Caco-2 (cell line): ENCODE measurements around the gene MAML2. TPM values are rescaled to one million over a fixed set of nuclear protein-coding genes. Genes with fewer than 3 reads are reported as not detected.

Source experiments
- BruUV-seq: library from RNA; stranded (reverse); fragments of 400-500 nt; replicated peaks from 2 replicates; lab custom pipeline; 2021; lab: Mats Ljungman, UMichigan
- CTCF ChIA-PET: fragments of 300-600 bp; sonication (Branson Sonifier 250); formaldehyde crosslinking; loops from one replicate; lab custom pipeline; 2022; ENCODE audit warnings: antibody characterized with exemption; lab: Charles Lee
- POLR2A ChIA-PET: fragments of 300-600 bp; sonication (Branson Sonifier 250); formaldehyde crosslinking; loops from one replicate; lab custom pipeline; 2022; ENCODE audit warnings: antibody characterized with exemption; lab: Charles Lee
- DNase-seq, 2 experiments: peaks; one replicate each; pipeline versions ENCODE4 v3.0.0 to v3.0.0-alpha.2; 2020 to 2022
- H3K27me3 ChIP-seq: replicated peaks from 2 replicates; pipeline ENCODE4 v1.6.0; 2011; ENCODE audit warnings: low read length; ENCODE audit not compliant: control insufficient read depth, insufficient read depth
- H3K36me3 ChIP-seq: 2 replicates; pipeline ENCODE4 v1.5.1; 2011; ENCODE audit warnings: low read length; ENCODE audit not compliant: control insufficient read depth, insufficient read depth
- H3K4me1 ChIP-seq: fragments of 250-450 bp; sonication (Bioruptor Pico); 2 replicates; pipeline ENCODE4 v1.5.1; 2020; ENCODE audit warnings: mild to moderate bottlenecking
- H3K4me3 ChIP-seq: 2 replicates; pipeline ENCODE4 v1.5.1; 2011; ENCODE audit warnings: low read depth, mild to moderate bottlenecking, control low read depth, low read length
- H3K9me3 ChIP-seq: fragments of 250-450 bp; sonication (Bioruptor Pico); 2 replicates; pipeline ENCODE4 v1.5.1; 2020; ENCODE audit warnings: mild to moderate bottlenecking, moderate library complexity
- H3K27ac Mint-ChIP-seq: one replicate; pipeline ENCODE4 v1.8.0; 2022; ENCODE audit warnings: mixed read lengths; ENCODE audit not compliant: unreplicated experiment
- H3K27me3 Mint-ChIP-seq: one replicate; pipeline ENCODE4 v1.8.0; 2022; ENCODE audit warnings: mixed read lengths; ENCODE audit not compliant: insufficient read depth, unreplicated experiment
- H3K36me3 Mint-ChIP-seq: one replicate; pipeline ENCODE4 v1.8.0; 2022; ENCODE audit warnings: mild to moderate bottlenecking, mixed read lengths; ENCODE audit not compliant: insufficient read depth, unreplicated experiment
- H3K4me1 Mint-ChIP-seq: one replicate; pipeline ENCODE4 v1.8.0; 2022; ENCODE audit warnings: low read depth, mixed read lengths; ENCODE audit not compliant: unreplicated experiment
- H3K4me3 Mint-ChIP-seq: one replicate; pipeline ENCODE4 v1.8.0; 2022; ENCODE audit warnings: mild to moderate bottlenecking, moderate library complexity, mixed read lengths; ENCODE audit not compliant: unreplicated experiment
- H3K9me3 Mint-ChIP-seq: one replicate; pipeline ENCODE4 v1.8.0; 2022; ENCODE audit warnings: mixed read lengths; ENCODE audit not compliant: unreplicated experiment
- intact Hi-C: fragments of 100-400 bp; cut with micrococcal nuclease; formaldehyde crosslinking; loops from one replicate; pipeline ENCODE4 v1.10.0; 2022; ENCODE audit not compliant: unreplicated experiment
- total RNA-seq: library from RNA; stranded (reverse); gene quantifications from 2 replicates; pipeline ENCODE4 v1.2.3, GENCODE V29; 2022
- TF ChIP-seq, protein P1 (sequence below), 2 experiments: fragments of 200-600 bp in 1 of 2; IDR thresholded peaks; 1 replicate in 1 of 2; 2 replicates in 1 of 2; pipeline versions ENCODE4 v1.5.1 to v1.8.0; 2011 to 2022; ENCODE audit warnings: antibody characterized with exemption in 1 of 2, control low read depth in 1 of 2, inconsistent platforms in 1 of 2, low read depth in 1 of 2, low read length in 1 of 2, mild to moderate bottlenecking in 1 of 2, moderate library complexity in 1 of 2; ENCODE audit not compliant: insufficient read depth in 1 of 2, severe bottlenecking in 1 of 2, unreplicated experiment in 1 of 2

MAML2 gene
- total RNA-seq, 1 experiment from 2014 or later: 11.5 TPM

DNA sequence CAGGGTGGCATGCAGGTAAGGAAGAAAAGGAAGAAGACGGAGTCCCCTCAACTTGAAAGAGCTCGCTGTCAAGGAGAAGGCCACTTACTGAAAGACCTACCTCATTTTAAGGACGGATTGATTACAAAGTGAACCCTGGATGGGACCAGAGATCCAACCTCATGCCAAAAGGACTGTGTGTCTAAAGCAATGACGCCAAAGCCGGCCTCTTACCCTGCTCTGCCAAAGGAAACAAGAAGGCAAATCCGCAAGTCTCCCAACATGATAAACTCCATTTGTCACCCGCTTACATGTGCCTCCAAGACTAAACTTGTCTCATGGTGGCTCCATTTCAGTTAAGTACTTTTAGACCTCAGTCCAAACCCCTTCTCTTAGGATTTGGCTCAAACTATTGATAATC lies 270.4 kb downstream of the MAML2 start:
- no peaks in the 10 kb centered on the region for H3K36me3 ChIP-seq
- CTCF ChIA-PET: interaction anchor here (0.6 to 0.8 kb wide), 2 partner anchors 239 to 270 kb away, joined by 3 read pairs; partner anchors contain the start of gene MAML2
- TF ChIP-seq, protein P1, sequence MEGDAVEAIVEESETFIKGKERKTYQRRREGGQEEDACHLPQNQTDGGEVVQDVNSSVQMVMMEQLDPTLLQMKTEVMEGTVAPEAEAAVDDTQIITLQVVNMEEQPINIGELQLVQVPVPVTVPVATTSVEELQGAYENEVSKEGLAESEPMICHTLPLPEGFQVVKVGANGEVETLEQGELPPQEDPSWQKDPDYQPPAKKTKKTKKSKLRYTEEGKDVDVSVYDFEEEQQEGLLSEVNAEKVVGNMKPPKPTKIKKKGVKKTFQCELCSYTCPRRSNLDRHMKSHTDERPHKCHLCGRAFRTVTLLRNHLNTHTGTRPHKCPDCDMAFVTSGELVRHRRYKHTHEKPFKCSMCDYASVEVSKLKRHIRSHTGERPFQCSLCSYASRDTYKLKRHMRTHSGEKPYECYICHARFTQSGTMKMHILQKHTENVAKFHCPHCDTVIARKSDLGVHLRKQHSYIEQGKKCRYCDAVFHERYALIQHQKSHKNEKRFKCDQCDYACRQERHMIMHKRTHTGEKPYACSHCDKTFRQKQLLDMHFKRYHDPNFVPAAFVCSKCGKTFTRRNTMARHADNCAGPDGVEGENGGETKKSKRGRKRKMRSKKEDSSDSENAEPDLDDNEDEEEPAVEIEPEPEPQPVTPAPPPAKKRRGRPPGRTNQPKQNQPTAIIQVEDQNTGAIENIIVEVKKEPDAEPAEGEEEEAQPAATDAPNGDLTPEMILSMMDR (IDR thresholded peaks at IDR 0.05; ENCODE audit: insufficient read depth in 1 of 2, low read depth in 1 of 2, low read length in 1 of 2, severe bottlenecking in 1 of 2, unreplicated experiment in 1 of 2): no peak
- no peak overlapping the region for H3K27ac Mint-ChIP-seq
- intact Hi-C loops: no loop called here
- no peaks in the 10 kb centered on the region for H3K27me3 Mint-ChIP-seq
- H3K4me1 ChIP-seq: peaks cover 15% of the 10 kb centered on the region
- H3K27me3 ChIP-seq: no peaks in the 10 kb centered on the region
- H3K36me3 Mint-ChIP-seq: no peaks in the 10 kb centered on the region
- H3K4me3 Mint-ChIP-seq: no peak overlapping the region
- H3K4me3 ChIP-seq: no peak overlapping the region
- no TSS peak for BruUV-seq
- peaks cover 19% of the 10 kb centered on the region for H3K4me1 Mint-ChIP-seq
- no peaks in the 10 kb centered on the region for H3K9me3 Mint-ChIP-seq
- POLR2A ChIA-PET: no interaction called here
- DNase-seq: no peak
- H3K9me3 ChIP-seq: no peaks in the 10 kb centered on the region

DNA sequence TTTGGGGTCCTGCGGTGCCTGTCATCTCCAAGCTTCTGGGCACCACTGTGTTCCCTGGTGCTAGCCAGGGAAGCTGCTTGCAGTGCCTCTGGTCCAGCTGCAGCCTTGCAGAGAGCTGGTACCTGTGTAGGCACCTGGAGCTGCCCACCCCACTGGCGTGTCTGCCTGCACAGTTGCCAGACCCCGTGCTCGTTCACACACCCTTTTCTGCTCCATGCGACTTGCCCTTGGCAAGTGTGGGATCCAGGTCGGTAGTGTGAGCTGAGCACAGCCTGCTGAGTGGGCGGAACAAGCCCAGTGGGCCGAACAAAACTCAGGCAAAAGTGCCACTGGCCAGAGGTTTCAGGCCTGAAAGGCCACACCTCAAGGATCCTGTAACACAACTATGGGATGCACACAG lies 272.5 kb downstream of the MAML2 start:
- Mint-ChIP-seq H3K27ac (no peak overlapping the region), H3K9me3 (no peaks in the 10 kb centered on the region), H3K4me1 (peaks cover 30% of the 10 kb centered on the region), H3K36me3 (no peaks in the 10 kb centered on the region), H3K4me3 (no peak overlapping the region), H3K27me3 (no peaks in the 10 kb centered on the region)
- DNase-seq: no peak
- ChIA-PET POLR2A (no interaction called here), CTCF (interaction anchor here (0.9 kb wide), 1 partner anchor 273 kb away, joined by 3 read pairs; the partner anchor contains the start of gene MAML2)
- Histone ChIP-seq H3K4me1 (peaks cover 16% of the 10 kb centered on the region), H3K36me3 (no peaks in the 10 kb centered on the region), H3K9me3 (no peaks in the 10 kb centered on the region), H3K4me3 (no peak overlapping the region), H3K27me3 (no peaks in the 10 kb centered on the region)
- no TSS peak for BruUV-seq
- TF ChIP-seq, protein P1 (IDR thresholded peaks at IDR 0.05; ENCODE audit: insufficient read depth in 1 of 2, low read depth in 1 of 2, low read length in 1 of 2, severe bottlenecking in 1 of 2, unreplicated experiment in 1 of 2): no peak
- intact Hi-C loops: no loop called here

DNA sequence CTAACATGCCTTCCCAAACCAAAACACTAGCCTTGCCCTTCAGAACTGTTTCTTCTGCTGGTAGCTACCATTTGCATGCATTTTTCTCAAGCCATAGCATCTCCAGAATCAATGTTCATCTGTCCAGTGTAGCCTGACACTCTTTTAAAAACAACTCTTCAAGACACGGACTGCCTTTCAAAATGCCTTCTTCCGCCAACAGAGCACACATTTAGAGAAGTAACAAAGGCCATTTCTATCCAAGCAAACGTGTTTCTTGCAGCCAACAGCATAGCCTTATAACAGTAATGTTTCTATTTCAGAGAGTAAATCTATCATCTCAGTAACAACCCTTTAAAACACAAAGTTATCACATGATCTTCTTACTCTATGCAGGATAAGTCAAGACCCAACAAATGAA lies 275.8 kb downstream of the MAML2 start:
- no peaks in the 10 kb centered on the region for H3K9me3 ChIP-seq
- H3K27me3 Mint-ChIP-seq: no peaks in the 10 kb centered on the region
- no peaks in the 10 kb centered on the region for H3K9me3 Mint-ChIP-seq
- ChIA-PET CTCF (interaction anchor here (1.0 kb wide), 1 partner anchor 276 kb away, joined by 4 read pairs; the partner anchor contains the start of gene MAML2), POLR2A (interaction anchor here (0.9 kb wide), 1 partner anchor 10 kb away, joined by 3 read pairs; no protein-coding TSS in a partner anchor)
- peaks cover 11% of the 10 kb centered on the region for H3K4me1 ChIP-seq
- no peaks in the 10 kb centered on the region for H3K27me3 ChIP-seq
- H3K36me3 Mint-ChIP-seq: no peaks in the 10 kb centered on the region
- H3K27ac Mint-ChIP-seq: no peak overlapping the region
- no peak overlapping the region for H3K4me3 Mint-ChIP-seq
- H3K36me3 ChIP-seq: no peaks in the 10 kb centered on the region
- no peak for DNase-seq
- intact Hi-C loops: loop anchor here (2.0 kb wide), 1 partner anchor 24 kb away; no protein-coding TSS in a partner anchor
- peaks cover 43% of the 10 kb centered on the region for H3K4me1 Mint-ChIP-seq
- no peak overlapping the region for H3K4me3 ChIP-seq
- TF ChIP-seq, protein P1 (IDR thresholded peaks at IDR 0.05; ENCODE audit: insufficient read depth in 1 of 2, low read depth in 1 of 2, low read length in 1 of 2, severe bottlenecking in 1 of 2, unreplicated experiment in 1 of 2): no peak
- no TSS peak for BruUV-seq
